CD4-positive, CD25-positive, alpha-beta regulatory T cell (primary cell): ENCODE measurements around the gene CRYZ. TPM values are rescaled to one million over a fixed set of nuclear protein-coding genes. Genes with fewer than 3 reads are reported as not detected.
A peak's percentile ranks its signal among the peaks of the same experiment; 100 is the strongest.
"Not testable (repeated sequence)": the region's sequence is repeated elsewhere in the genome, so short reads cannot be mapped to it uniquely, and the experiment has no call there.

ENCODE experiments used
- ATAC-seq, 2 donors: fragments of 150-1000 bp; cut with Tn5 transposase; one replicate each; pipeline ENCODE4 v1.10.0; 2021; ENCODE audit warnings: low read depth in 2 of 2, moderate number of reproducible peaks in 2 of 2, moderate library complexity in 1 of 2
- DNase-seq, 3 donors: peaks; one replicate each; pipeline versions ENCODE4 v3.0.0 to v3.0.0-alpha.2; 2012 to 2022; ENCODE audit warnings: mixed read lengths in 1 of 3
- H3K27ac ChIP-seq: one replicate; pipeline ENCODE4 v1.7.0; 2013; ENCODE audit warnings: mild to moderate bottlenecking, low read length; ENCODE audit not compliant: insufficient read depth, poor library complexity, severe bottlenecking
- H3K27me3 ChIP-seq: one replicate; pipeline ENCODE4 v1.7.0; 2013; ENCODE audit warnings: low read length; ENCODE audit not compliant: control insufficient read depth, insufficient read depth
- H3K36me3 ChIP-seq: one replicate; pipeline ENCODE4 v1.7.0; 2013; ENCODE audit warnings: mild to moderate bottlenecking, low read length, moderate library complexity; ENCODE audit not compliant: control insufficient read depth, insufficient read depth
- H3K4me1 ChIP-seq: 2 replicates; pipeline ENCODE4 v1.7.0; 2013; ENCODE audit warnings: mild to moderate bottlenecking, low read length; ENCODE audit not compliant: insufficient read depth, control insufficient read depth, poor library complexity, severe bottlenecking
- H3K4me3 ChIP-seq: one replicate; pipeline ENCODE4 v1.7.0; 2013; ENCODE audit warnings: low read depth, mild to moderate bottlenecking, low read length, moderate library complexity
- H3K9me3 ChIP-seq, 2 experiments: 1 replicate in 1 of 2; 2 replicates in 1 of 2; pipeline ENCODE4 v1.7.0; 2013; ENCODE audit warnings: low read length in 2 of 2, mild to moderate bottlenecking in 1 of 2, moderate library complexity in 1 of 2; ENCODE audit not compliant: control insufficient read depth in 2 of 2
- H3K27ac Mint-ChIP-seq, 3 donors: one replicate each; pipeline ENCODE4 v1.8.0; 2020 to 2022; ENCODE audit warnings: mild to moderate bottlenecking in 3 of 3, mixed read lengths in 3 of 3, moderate library complexity in 2 of 3
- H3K27me3 Mint-ChIP-seq: one replicate; pipeline ENCODE4 v1.8.0; 2022; ENCODE audit warnings: mild to moderate bottlenecking, mixed read lengths
- H3K36me3 Mint-ChIP-seq: one replicate; pipeline ENCODE4 v1.8.0; 2020; ENCODE audit warnings: mixed read lengths
- H3K4me1 Mint-ChIP-seq, 4 donors: one replicate each; pipeline ENCODE4 v1.8.0; 2020 to 2022; ENCODE audit warnings: mixed read lengths in 4 of 4, mild to moderate bottlenecking in 1 of 4
- H3K4me3 Mint-ChIP-seq, 4 donors: one replicate each; pipeline ENCODE4 v1.8.0; 2020 to 2022; ENCODE audit warnings: mild to moderate bottlenecking in 4 of 4, mixed read lengths in 4 of 4, moderate library complexity in 3 of 4
- H3K9me3 Mint-ChIP-seq, 7 donors: one replicate each; pipeline ENCODE4 v1.8.0; 2020 to 2022; ENCODE audit warnings: mixed read lengths in 7 of 7, mild to moderate bottlenecking in 3 of 7, moderate library complexity in 2 of 7
- polyA plus RNA-seq, 4 donors: library from polyadenylated mRNA; unstranded; fragments of 300-500 nt; fragmentation: Illumina TruSeq; gene quantifications; one replicate each; pipeline ENCODE4 v1.2.3, GENCODE V29; 2021
- total RNA-seq: library from RNA; stranded (reverse); gene quantifications from one replicate; pipeline ENCODE4 v1.2.3, GENCODE V29; 2022

The CRYZ gene
- total and polyA plus RNA-seq, 5 donors from 2014 or later: 17.2 to 89.0 (median 46.5) TPM

DNA sequence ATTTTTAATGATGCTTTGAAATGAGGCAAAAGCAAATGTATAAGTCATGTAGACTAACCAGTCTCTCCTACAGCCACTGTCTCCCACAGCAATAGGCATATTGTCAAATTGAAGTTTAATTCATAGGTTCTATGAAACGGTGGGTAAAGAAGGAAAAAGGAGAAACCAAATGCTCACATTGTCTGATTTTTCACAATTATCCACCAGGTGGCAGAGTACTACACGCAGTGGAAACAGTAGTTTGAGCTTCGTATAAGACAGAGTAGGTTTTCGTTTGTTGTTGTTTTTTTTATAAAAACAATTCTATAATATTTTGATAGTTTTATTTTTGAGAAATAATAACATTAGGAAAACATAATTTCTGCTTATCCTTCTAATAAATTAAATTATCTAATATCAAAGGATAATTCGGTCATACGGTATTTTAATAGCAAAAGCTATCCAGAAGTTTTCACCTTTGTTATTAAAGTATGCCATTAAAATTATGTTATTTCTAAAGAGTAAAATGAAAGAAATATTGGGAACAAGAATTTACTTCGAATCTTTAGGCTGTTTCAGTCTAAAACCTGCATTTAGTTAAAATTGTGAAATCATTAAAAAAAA lies 39.2 kb upstream of the CRYZ start:
- no peaks in the 10 kb centered on the region for H3K9me3 ChIP-seq
- H3K36me3 Mint-ChIP-seq: no peaks in the 10 kb centered on the region
- no peaks in the 10 kb centered on the region for H3K4me1 ChIP-seq
- H3K27me3 ChIP-seq: no peaks in the 10 kb centered on the region
- H3K4me3 Mint-ChIP-seq: no peak overlapping the region
- no peak overlapping the region for H3K4me3 ChIP-seq
- H3K9me3 Mint-ChIP-seq: no peaks in the 10 kb centered on the region
- H3K4me1 Mint-ChIP-seq: peaks cover 0 to 2% (median 0%) of the 10 kb centered on the region in 4 donors
- ATAC-seq (peak; percentile 44 to 61), DNase-seq (peak in 2 of 3 donors; percentile 11 to 51)
- H3K36me3 ChIP-seq: no peaks in the 10 kb centered on the region
- H3K27me3 Mint-ChIP-seq: peaks cover 12% of the 10 kb centered on the region
- no peak overlapping the region for H3K27ac Mint-ChIP-seq
- H3K27ac ChIP-seq: no peak overlapping the region

DNA sequence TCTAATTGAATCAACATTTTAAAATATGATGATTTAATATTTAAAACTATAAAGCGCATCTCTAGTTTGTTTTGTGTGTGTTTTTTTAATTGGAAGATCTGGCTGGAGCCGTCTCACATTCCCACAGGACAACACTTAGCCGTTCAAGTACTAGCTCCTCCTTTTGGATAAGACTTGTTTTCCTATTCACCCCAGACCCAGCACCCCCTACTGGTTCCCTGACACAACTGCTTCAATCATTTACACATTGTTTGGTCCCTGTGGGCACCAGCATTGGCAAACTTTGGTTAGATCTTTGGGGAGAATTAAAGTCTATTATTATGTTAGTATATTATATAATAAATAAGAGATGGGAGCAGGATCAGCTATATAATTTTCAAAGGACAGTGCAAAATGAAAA lies 34.6 kb upstream of the CRYZ start:
- peaks cover 12% of the 10 kb centered on the region for H3K36me3 Mint-ChIP-seq
- ATAC-seq (no peak), DNase-seq (peak in 1 of 3 donors; percentile 15)
- H3K27me3 Mint-ChIP-seq: no peaks in the 10 kb centered on the region
- H3K27ac ChIP-seq: no peak overlapping the region
- peaks cover 11% of the 10 kb centered on the region for H3K36me3 ChIP-seq
- H3K9me3 Mint-ChIP-seq: no peaks in the 10 kb centered on the region
- H3K4me1 Mint-ChIP-seq: peaks cover 0 to 6% (median 2%) of the 10 kb centered on the region in 4 donors
- peak overlapping the region in 1 of 3 donors; percentile 32 for H3K27ac Mint-ChIP-seq
- H3K27me3 ChIP-seq: no peaks in the 10 kb centered on the region
- no peaks in the 10 kb centered on the region for H3K4me1 ChIP-seq
- H3K4me3 ChIP-seq: no peak overlapping the region
- no peak overlapping the region for H3K4me3 Mint-ChIP-seq
- H3K9me3 ChIP-seq: no peaks in the 10 kb centered on the region

DNA sequence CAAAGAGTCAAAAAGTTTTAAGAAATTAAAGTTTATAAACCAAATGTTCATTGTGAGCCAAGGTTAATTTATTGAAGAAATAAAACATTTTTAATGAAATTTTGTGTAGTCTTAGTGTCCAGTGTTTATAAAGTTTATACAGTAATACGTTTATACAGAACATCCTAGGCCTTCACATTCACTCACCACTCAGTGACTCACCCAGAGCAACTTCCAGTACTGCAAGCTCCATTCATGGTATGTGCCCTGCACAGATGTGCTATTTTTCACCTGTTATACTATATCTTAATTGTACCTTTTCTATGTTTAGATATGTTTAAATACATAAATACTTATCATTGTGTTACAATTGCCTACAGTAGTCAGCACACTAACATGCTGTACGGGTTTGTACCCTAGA lies 33.7 kb upstream of the CRYZ start:
- Mint-ChIP-seq H3K27ac (no peak overlapping the region), H3K36me3 (peaks cover 19% of the 10 kb centered on the region), H3K9me3 (no peaks in the 10 kb centered on the region), H3K4me1 (peaks cover 2 to 8% (median 2%) of the 10 kb centered on the region in 4 donors), H3K4me3 (no peak overlapping the region), H3K27me3 (no peaks in the 10 kb centered on the region)
- Histone ChIP-seq H3K4me3 (no peak overlapping the region), H3K9me3 (no peaks in the 10 kb centered on the region), H3K36me3 (peaks cover 15% of the 10 kb centered on the region), H3K4me1 (no peaks in the 10 kb centered on the region), H3K27ac (no peak overlapping the region), H3K27me3 (no peaks in the 10 kb centered on the region)
- DNase-seq (no peak), ATAC-seq (no peak)

DNA sequence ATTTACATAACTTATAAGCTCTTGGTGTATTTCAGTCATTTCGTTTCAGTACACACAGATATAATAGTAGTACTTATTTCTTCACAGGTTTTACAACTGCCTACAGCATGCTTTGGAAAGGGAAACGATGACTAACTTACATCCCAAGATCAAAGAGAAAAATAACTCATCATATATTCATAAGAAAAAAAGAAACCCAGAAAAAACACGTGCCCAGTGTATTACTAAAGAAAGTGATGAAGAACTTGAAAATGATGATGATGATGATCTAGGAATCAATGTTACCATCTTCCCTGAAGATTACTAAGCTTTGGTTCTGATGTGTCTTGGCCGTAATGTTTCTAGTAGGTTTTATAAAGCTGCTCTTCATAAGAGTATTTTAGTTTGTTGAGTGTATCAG lies 31.0 kb upstream of the CRYZ start:
- Mint-ChIP-seq H3K27ac (peak overlapping the region in 2 of 3 donors; percentile 5 to 15), H3K27me3 (no peaks in the 10 kb centered on the region), H3K36me3 (peaks cover 33% of the 10 kb centered on the region), H3K4me1 (peaks cover 4 to 11% (median 9%) of the 10 kb centered on the region in 4 donors), H3K9me3 (no peaks in the 10 kb centered on the region), H3K4me3 (no peak overlapping the region)
- no peaks in the 10 kb centered on the region for H3K4me1 ChIP-seq
- H3K9me3 ChIP-seq: no peaks in the 10 kb centered on the region
- H3K4me3 ChIP-seq: no peak overlapping the region
- peak; percentile 44 to 58 for ATAC-seq
- H3K36me3 ChIP-seq: peaks cover 24% of the 10 kb centered on the region
- no peak overlapping the region for H3K27ac ChIP-seq
- peak in 1 of 3 donors; percentile 39 for DNase-seq
- no peaks in the 10 kb centered on the region for H3K27me3 ChIP-seq

DNA sequence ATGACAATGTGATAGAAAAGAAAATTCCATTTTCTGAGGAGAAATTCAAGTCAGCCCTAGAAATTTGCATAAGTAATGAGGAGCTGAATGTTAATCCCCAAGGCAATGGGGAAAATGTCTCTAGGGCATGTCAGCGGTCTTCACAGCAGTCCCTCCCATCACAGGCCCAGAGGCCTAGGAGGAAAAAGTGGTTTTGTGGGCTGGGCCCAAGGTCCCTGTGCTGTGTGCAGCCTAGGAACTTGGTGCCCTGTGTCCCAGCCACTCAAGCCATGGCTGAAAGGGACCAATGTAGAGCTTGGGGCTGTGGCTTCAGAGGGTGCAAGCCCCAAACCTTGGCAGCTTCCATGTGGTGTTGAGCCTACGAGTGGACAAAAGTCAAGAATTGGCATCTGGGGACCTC lies 23.8 kb upstream of the CRYZ start:
- not testable (repeated sequence) for ATAC-seq
- H3K36me3 ChIP-seq: peaks cover 62% of the 10 kb centered on the region

DNA sequence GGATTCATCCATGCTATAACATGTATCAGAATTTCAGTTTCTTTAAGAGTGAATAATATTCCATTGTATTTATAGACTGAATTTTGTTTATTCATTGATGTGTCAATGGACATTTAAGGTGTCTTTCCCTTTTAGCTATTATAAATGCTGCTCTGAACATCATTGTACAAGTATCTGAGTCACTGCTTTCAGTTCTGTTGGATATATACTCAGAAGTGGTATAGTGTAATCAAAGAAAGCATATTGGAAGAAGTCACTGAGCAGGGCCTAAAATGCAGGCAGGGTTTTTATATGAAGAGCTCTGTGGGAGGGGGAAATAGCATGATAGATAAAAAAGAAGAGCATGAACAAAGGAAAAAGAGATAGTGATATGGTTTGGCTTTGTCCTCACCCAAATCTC lies 22.6 kb upstream of the CRYZ start:
- Histone ChIP-seq H3K36me3 (peaks cover 66% of the 10 kb centered on the region), H3K4me3 (no peak overlapping the region), H3K27me3 (no peaks in the 10 kb centered on the region), H3K9me3 (no peaks in the 10 kb centered on the region), H3K27ac (no peak overlapping the region), H3K4me1 (no peaks in the 10 kb centered on the region)
- no peak for DNase-seq
- Mint-ChIP-seq H3K4me1 (peaks cover 0 to 4% (median 3%) of the 10 kb centered on the region in 4 donors), H3K36me3 (peaks cover 81% of the 10 kb centered on the region), H3K27ac (no peak overlapping the region), H3K27me3 (no peaks in the 10 kb centered on the region), H3K9me3 (peaks cover 0 to 13% (median 6%) of the 10 kb centered on the region in 7 donors), H3K4me3 (no peak overlapping the region)
- ATAC-seq: no peak

More for the DNA sequence above, 23.8 kb upstream of the CRYZ start:
- H3K27ac Mint-ChIP-seq, DNase-seq, H3K9me3 ChIP-seq, H3K4me1 ChIP-seq, H3K27me3 ChIP-seq, H3K27ac ChIP-seq, H3K4me3 ChIP-seq, H3K4me3 Mint-ChIP-seq, H3K4me1 Mint-ChIP-seq, H3K27me3 Mint-ChIP-seq: not testable (repeated sequence)
- Mint-ChIP-seq H3K36me3 (peaks cover 80% of the 10 kb centered on the region), H3K9me3 (peaks cover 0 to 13% (median 6%) of the 10 kb centered on the region in 7 donors)

DNA sequence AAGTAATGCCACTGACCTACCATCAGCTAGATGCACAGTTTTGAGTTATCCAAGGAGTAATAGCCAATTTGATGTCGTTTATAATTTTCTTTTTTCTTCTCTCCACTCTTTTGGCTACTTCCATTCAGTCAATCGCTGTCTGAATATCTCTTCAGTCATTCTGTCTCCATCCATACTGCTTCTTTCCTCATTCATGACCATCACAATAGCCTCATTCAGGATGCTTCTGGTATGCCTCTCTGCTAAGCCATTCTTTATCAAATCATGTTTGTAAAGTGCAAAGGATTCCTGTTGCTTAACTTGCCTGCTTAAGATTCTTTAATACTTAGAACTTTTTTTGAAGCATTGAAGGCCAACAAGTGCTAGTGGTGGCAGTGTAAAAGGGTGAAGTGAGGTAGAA lies 20.3 kb upstream of the CRYZ start:
- no peak overlapping the region for H3K27ac ChIP-seq
- H3K4me1 ChIP-seq: no peaks in the 10 kb centered on the region
- no peak overlapping the region for H3K4me3 ChIP-seq
- ATAC-seq (no peak), DNase-seq (no peak)
- peaks cover 75% of the 10 kb centered on the region for H3K36me3 ChIP-seq
- H3K27me3 ChIP-seq: no peaks in the 10 kb centered on the region
- no peak overlapping the region for H3K4me3 Mint-ChIP-seq
- no peak overlapping the region for H3K27ac Mint-ChIP-seq
- H3K4me1 Mint-ChIP-seq: peaks cover 0 to 3% (median 1%) of the 10 kb centered on the region in 4 donors
- no peaks in the 10 kb centered on the region for H3K9me3 ChIP-seq
- no peaks in the 10 kb centered on the region for H3K27me3 Mint-ChIP-seq
- H3K9me3 Mint-ChIP-seq: peaks cover 0 to 13% (median 6%) of the 10 kb centered on the region in 7 donors
- peaks cover 77% of the 10 kb centered on the region for H3K36me3 Mint-ChIP-seq

DNA sequence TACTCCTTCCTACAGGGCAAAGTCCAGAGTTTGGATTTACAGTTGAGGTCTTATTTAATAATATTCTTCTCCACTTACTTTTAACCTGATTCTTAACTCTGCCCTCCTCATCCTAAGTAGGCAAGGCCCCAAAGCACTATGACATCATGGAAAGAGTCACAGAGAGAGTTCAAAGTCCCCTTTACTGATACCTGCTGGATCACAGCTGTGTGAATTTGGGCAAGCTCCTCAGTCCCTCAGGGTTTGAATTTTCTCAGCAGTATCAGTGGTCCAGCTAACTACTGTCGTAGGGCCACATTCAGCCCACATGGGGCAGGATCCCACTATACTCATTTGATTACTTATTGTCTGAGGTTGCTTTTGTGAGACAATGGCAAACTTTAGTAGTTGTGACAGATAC lies 16.1 kb upstream of the CRYZ start:
- Mint-ChIP-seq H3K9me3 (no peaks in the 10 kb centered on the region), H3K27me3 (no peaks in the 10 kb centered on the region), H3K36me3 (peaks cover 67% of the 10 kb centered on the region), H3K4me1 (peaks cover 0 to 7% (median 0%) of the 10 kb centered on the region in 4 donors), H3K27ac (peak overlapping the region in 1 of 3 donors; percentile 9), H3K4me3 (no peak overlapping the region)
- no peaks in the 10 kb centered on the region for H3K27me3 ChIP-seq
- H3K36me3 ChIP-seq: peaks cover 59% of the 10 kb centered on the region
- H3K27ac ChIP-seq: no peak overlapping the region
- H3K4me3 ChIP-seq: no peak overlapping the region
- DNase-seq: no peak
- ATAC-seq: no peak
- H3K9me3 ChIP-seq: no peaks in the 10 kb centered on the region
- H3K4me1 ChIP-seq: no peaks in the 10 kb centered on the region
